Adrenal gland (tissue), 12 donors: ENCODE data around the gene CROCC. TPM values are rescaled to one million over a fixed set of nuclear protein-coding genes. Genes with fewer than 3 reads are reported as not detected.

ENCODE experiments used
- DNase-seq, 7 donors: peaks; one replicate each; pipeline ENCODE4 v3.0.0-alpha.2; 2019 to 2020
- H3K27ac ChIP-seq, 5 donors: fragments of 200-600 bp; sonication (generic) in 4 of 5; 1 replicate in 3 of 5; 2 replicates in 2 of 5; pipeline versions ENCODE4 v1.5.1 to v1.8.0; 2016 to 2020; ENCODE audit warnings: mild to moderate bottlenecking in 1 of 5
- H3K27me3 ChIP-seq: fragments of 200-600 bp; 2 replicates; pipeline ENCODE4 v1.8.0; 2021
- H3K36me3 ChIP-seq, 2 donors: fragments of 200-600 bp; replicated peaks in 1 of 2; 1 replicate in 1 of 2; 2 replicates in 1 of 2; pipeline versions ENCODE4 v1.5.1 to v1.8.0; 2018 to 2022
- H3K4me1 ChIP-seq, 2 donors: fragments of 200-600 bp; replicated peaks in 1 of 2; 1 replicate in 1 of 2; 2 replicates in 1 of 2; pipeline versions ENCODE4 v1.5.1 to v1.8.0; 2018 to 2021
- H3K4me3 ChIP-seq, 4 donors: fragments of 200-600 bp; sonication (generic) in 3 of 4; one replicate each; pipeline ENCODE4 v1.5.1; 2016 to 2018
- H3K9me3 ChIP-seq, 3 donors: fragments of 200-600 bp; sonication (generic) in 1 of 3; replicated peaks in 1 of 3; 1 replicate in 2 of 3; 2 replicates in 1 of 3; pipeline versions ENCODE4 v1.5.1 to v1.8.0; 2016 to 2021
- CTCF ChIP-seq, 6 experiments: fragments of 450-650 bp in 4 of 6; fragments of 200-600 bp in 2 of 6; sonication (generic) in 1 of 6; IDR thresholded peaks; 1 replicate in 5 of 6; 2 replicates in 1 of 6; pipeline versions ENCODE4 v1.5.1 to v1.8.0; 2016 to 2021; ENCODE audit warnings: antibody characterized with exemption in 6 of 6, mild to moderate bottlenecking in 2 of 6, moderate library complexity in 1 of 6
- POLR2A ChIP-seq, 2 donors: fragments of 450-650 bp; IDR thresholded peaks; one replicate each; pipeline ENCODE4 v1.6.1; 2017; ENCODE audit warnings: antibody characterized with exemption in 2 of 2, mild to moderate bottlenecking in 2 of 2, moderate library complexity in 1 of 2
- WGBS, 4 donors: extraction: QIAGEN DNeasy Blood & Tissue Kit in 2 of 4; methylation state at CpG; one replicate each; pipeline versions ENCODE4 v1.1.5 to v1.1.7; 2013 to 2017; 5-methylcytosine and 5-hydroxymethylcytosine counted together
- intact Hi-C, 2 donors: fragments of 100-400 bp; cut with DNase I; formaldehyde crosslinking; loops; one replicate each; pipeline versions ENCODE4 v1.14.1 to v1.15.0; 2022 to 2023
- polyA plus RNA-seq, 3 donors: library from polyadenylated mRNA; stranded (reverse); fragments of 200-250 nt in 2 of 3; fragments of 350-450 nt in 1 of 3; fragmentation: Illumina TruSeq in 1 of 3; extraction: RNeasy Lipid Tissue Mini Kit (QIAGEN cat#74804) in 1 of 3; gene quantifications; one replicate each; pipeline ENCODE4 v1.2.3, GENCODE V29; 2013 to 2014
- total RNA-seq, 9 donors: library from RNA; depleted of rRNA in 4 of 9; stranded (reverse); fragments of >200 nt in 4 of 9; fragments of 120-200 nt in 1 of 9; fragmentation: NEBNext Ultra II Directional in 1 of 9; extraction: Animal tissue kit (Norgen Biotek cat#: 25700) in 1 of 9; gene quantifications; one replicate each; pipeline versions ENCODE4 v1.1.0 to v1.2.4, GENCODE V29; 2013 to 2023
- donor health status: healthy with polysubstance abuse.
- donor health status: Bipolar disorder and iron deficiency.
- donor health status: DM: yes; HTN: yes; CAD: no.
- donor health status: DM: no; HTN: no; CAD: no.
- donor health status: DM: no; HTN: no; CAD: no.
- donor health status: DM: yes; HTN: yes; CAD: no.

Gene CROCC
- total and polyA plus RNA-seq, 12 donors, result 2.3 to 151 (median 19.2) TPM

GRCh38 chr1:17001760-17002523 lies 80.2 kb downstream of the CROCC start:
- 95 to 100% (median 98%) methylated on average over 8 to 19 of the region's 19 CpGs for WGBS, 4 donors
- no peaks in the 10 kb centered on the region for H3K9me3 ChIP-seq
- TF ChIP-seq CTCF (IDR thresholded peaks at IDR 0.05) (no peak), POLR2A (IDR thresholded peaks at IDR 0.05) (no peak)
- no peak overlapping the region for H3K27ac ChIP-seq
- intact Hi-C loops, result no loop called here
- H3K4me1 ChIP-seq, result peaks cover 3 to 8% of the 10 kb centered on the region in 2 donors
- H3K36me3 ChIP-seq, result peaks cover 0 to 59% of the 10 kb centered on the region in 2 donors
- no peak for DNase-seq
- no peak overlapping the region for H3K4me3 ChIP-seq
- no peaks in the 10 kb centered on the region for H3K27me3 ChIP-seq

- no peak overlapping the region for H3K4me3 ChIP-seq
- DNase-seq, result no peak
- H3K36me3 ChIP-seq, result peaks cover 0 to 58% of the 10 kb centered on the region in 2 donors
- intact Hi-C loops, result no loop called here
- TF ChIP-seq POLR2A (IDR thresholded peaks at IDR 0.05), result no peak
- no peak for TF ChIP-seq CTCF (IDR thresholded peaks at IDR 0.05)
- H3K9me3 ChIP-seq, result no peaks in the 10 kb centered on the region
- no peak overlapping the region for H3K27ac ChIP-seq
- H3K27me3 ChIP-seq, result no peaks in the 10 kb centered on the region
- H3K4me1 ChIP-seq, result peaks cover 3 to 8% of the 10 kb centered on the region in 2 donors
- 94 to 100% (median 99%) methylated on average over 2 to 4 of the region's 4 CpGs for WGBS, 4 donors
Measured at GRCh38 chr1:17002524-17002902, 80.8 kb downstream of the CROCC start.

- Histone ChIP-seq H3K36me3 (peaks cover 0 to 42% of the 10 kb centered on the region in 2 donors), H3K4me1 (peaks cover 3 to 12% of the 10 kb centered on the region in 2 donors), H3K4me3 (no peak overlapping the region), H3K27ac (peak overlapping the region in 2 of 5 donors; percentile 40 to 47), H3K27me3 (no peaks in the 10 kb centered on the region), H3K9me3 (no peaks in the 10 kb centered on the region)
- intact Hi-C loops, result no loop called here
- 94 to 96% (median 94%) methylated on average over 21 to 24 of the region's 24 CpGs for WGBS, 4 donors
- TF ChIP-seq CTCF (IDR thresholded peaks at IDR 0.05) (no peak), POLR2A (IDR thresholded peaks at IDR 0.05) (no peak)
- DNase-seq, result no peak
Measured at GRCh38 chr1:17004466-17005364, 83.0 kb downstream of the CROCC start.

- no peak for DNase-seq
- no peaks in the 10 kb centered on the region for H3K27me3 ChIP-seq
- intact Hi-C loops, result no loop called here
- H3K36me3 ChIP-seq, result peaks cover 0 to 39% of the 10 kb centered on the region in 2 donors
- WGBS, 4 donors, result 95 to 97% (median 96%) methylated on average over 14 to 19 of the region's 19 CpGs
- peaks cover 4 to 19% of the 10 kb centered on the region in 2 donors for H3K4me1 ChIP-seq
- no peaks in the 10 kb centered on the region for H3K9me3 ChIP-seq
- no peak overlapping the region for H3K4me3 ChIP-seq
- H3K27ac ChIP-seq, result no peak overlapping the region
- TF ChIP-seq CTCF (IDR thresholded peaks at IDR 0.05), result no peak
- no peak for TF ChIP-seq POLR2A (IDR thresholded peaks at IDR 0.05)
Measured at GRCh38 chr1:17005365-17005740, 83.6 kb downstream of the CROCC start.
